ENCODE results near the gene SLC35F4.

The SLC35F4 gene

DNA sequence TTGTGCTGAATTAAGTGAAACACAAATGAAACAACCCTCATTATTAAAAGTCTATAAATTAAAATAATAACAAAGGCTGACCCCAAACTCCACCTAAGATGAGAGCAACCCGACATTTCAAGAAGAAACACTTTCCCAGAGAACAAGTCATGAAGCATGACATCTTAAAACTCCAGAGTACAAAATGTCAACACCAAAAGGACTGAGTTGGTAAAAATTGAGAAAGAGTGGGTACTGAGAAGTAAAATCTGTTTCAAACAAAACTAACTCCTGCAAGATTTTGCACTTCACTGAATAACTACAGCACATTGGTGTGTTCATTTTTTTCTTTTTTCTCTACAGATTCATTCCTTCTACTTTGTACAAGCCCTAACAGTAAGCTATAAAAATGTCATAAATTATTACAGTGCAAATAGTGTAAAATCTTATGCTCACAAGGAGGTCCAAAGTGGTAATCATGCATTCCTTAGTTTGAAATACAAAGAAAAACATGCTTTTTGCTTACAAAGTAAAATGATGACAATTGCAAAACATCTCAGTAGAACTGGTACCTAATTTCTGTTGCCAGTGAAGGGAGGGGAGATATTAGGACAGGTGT, 31.8 kb downstream of the SLC35F4 start:
- TF ChIP-seq FOXM1 (IDR thresholded peaks at IDR 0.05; ENCODE audit: borderline replicate concordance, low read depth) (no peak), CEBPB (IDR thresholded peaks at IDR 0.05) (no peak), TEAD4 (IDR thresholded peaks at IDR 0.05) (no peak), NFIC (IDR thresholded peaks at IDR 0.05) (no peak), TAF1 (IDR thresholded peaks at IDR 0.05; ENCODE audit: low read depth) (no peak), EGR1 (IDR thresholded peaks at IDR 0.05) (no peak), ZBTB7A (IDR thresholded peaks at IDR 0.05; ENCODE audit: low read depth) (no peak), YY1 (IDR thresholded peaks at IDR 0.05; ENCODE audit: low read depth) (no peak), TCF12 (IDR thresholded peaks at IDR 0.05; ENCODE audit: low read depth) (no peak), EP300 (IDR thresholded peaks at IDR 0.05; ENCODE audit: borderline replicate concordance) (no peak), CREB1 (IDR thresholded peaks at IDR 0.05; ENCODE audit: low read depth) (no peak), RAD21 (IDR thresholded peaks at IDR 0.05; ENCODE audit: low read depth) (no peak)
- TF ChIP-seq, protein P1, sequence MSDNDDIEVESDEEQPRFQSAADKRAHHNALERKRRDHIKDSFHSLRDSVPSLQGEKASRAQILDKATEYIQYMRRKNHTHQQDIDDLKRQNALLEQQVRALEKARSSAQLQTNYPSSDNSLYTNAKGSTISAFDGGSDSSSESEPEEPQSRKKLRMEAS (IDR thresholded peaks at IDR 0.05), result no peak
- TF ChIP-seq, protein P2, sequence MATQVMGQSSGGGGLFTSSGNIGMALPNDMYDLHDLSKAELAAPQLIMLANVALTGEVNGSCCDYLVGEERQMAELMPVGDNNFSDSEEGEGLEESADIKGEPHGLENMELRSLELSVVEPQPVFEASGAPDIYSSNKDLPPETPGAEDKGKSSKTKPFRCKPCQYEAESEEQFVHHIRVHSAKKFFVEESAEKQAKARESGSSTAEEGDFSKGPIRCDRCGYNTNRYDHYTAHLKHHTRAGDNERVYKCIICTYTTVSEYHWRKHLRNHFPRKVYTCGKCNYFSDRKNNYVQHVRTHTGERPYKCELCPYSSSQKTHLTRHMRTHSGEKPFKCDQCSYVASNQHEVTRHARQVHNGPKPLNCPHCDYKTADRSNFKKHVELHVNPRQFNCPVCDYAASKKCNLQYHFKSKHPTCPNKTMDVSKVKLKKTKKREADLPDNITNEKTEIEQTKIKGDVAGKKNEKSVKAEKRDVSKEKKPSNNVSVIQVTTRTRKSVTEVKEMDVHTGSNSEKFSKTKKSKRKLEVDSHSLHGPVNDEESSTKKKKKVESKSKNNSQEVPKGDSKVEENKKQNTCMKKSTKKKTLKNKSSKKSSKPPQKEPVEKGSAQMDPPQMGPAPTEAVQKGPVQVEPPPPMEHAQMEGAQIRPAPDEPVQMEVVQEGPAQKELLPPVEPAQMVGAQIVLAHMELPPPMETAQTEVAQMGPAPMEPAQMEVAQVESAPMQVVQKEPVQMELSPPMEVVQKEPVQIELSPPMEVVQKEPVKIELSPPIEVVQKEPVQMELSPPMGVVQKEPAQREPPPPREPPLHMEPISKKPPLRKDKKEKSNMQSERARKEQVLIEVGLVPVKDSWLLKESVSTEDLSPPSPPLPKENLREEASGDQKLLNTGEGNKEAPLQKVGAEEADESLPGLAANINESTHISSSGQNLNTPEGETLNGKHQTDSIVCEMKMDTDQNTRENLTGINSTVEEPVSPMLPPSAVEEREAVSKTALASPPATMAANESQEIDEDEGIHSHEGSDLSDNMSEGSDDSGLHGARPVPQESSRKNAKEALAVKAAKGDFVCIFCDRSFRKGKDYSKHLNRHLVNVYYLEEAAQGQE (IDR thresholded peaks at IDR 0.05; ENCODE audit: low read depth), result no peak
- TF ChIP-seq, protein P3, sequence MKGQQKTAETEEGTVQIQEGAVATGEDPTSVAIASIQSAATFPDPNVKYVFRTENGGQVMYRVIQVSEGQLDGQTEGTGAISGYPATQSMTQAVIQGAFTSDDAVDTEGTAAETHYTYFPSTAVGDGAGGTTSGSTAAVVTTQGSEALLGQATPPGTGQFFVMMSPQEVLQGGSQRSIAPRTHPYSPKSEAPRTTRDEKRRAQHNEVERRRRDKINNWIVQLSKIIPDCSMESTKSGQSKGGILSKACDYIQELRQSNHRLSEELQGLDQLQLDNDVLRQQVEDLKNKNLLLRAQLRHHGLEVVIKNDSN (IDR thresholded peaks at IDR 0.05), result no peak

DNA sequence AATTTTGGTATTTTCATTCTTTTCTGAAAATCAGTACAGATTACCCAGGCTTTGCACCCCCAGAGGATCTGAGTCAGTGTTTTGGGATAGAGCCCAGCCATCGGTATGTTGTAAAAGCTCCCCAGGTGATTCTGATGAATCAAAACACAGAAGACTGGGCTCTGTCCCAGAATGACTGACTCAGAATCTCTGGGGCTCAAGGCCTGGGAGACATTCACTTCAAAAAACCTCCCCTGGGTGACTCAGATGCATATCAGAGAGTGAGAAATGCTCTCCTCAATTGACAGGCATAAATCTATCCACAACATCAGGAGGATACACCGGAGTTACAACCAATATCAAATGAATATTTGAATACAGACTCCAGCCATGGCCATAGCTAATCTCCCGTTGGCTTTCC, 32.6 kb downstream of the SLC35F4 start:
- TF ChIP-seq NFIC (IDR thresholded peaks at IDR 0.05) (no peak), EP300 (IDR thresholded peaks at IDR 0.05; ENCODE audit: borderline replicate concordance) (no peak), CEBPB (IDR thresholded peaks at IDR 0.05) (no peak), CREB1 (IDR thresholded peaks at IDR 0.05; ENCODE audit: low read depth) (no peak), YY1 (IDR thresholded peaks at IDR 0.05; ENCODE audit: low read depth) (no peak), EGR1 (IDR thresholded peaks at IDR 0.05) (no peak), TAF1 (IDR thresholded peaks at IDR 0.05; ENCODE audit: low read depth) (no peak), RAD21 (IDR thresholded peaks at IDR 0.05; ENCODE audit: low read depth) (no peak), ZBTB7A (IDR thresholded peaks at IDR 0.05; ENCODE audit: low read depth) (no peak), FOXM1 (IDR thresholded peaks at IDR 0.05; ENCODE audit: borderline replicate concordance, low read depth) (no peak)
- TF ChIP-seq, protein P1 (IDR thresholded peaks at IDR 0.05), result no peak
- TF ChIP-seq, protein P3 (IDR thresholded peaks at IDR 0.05), result no peak

DNA sequence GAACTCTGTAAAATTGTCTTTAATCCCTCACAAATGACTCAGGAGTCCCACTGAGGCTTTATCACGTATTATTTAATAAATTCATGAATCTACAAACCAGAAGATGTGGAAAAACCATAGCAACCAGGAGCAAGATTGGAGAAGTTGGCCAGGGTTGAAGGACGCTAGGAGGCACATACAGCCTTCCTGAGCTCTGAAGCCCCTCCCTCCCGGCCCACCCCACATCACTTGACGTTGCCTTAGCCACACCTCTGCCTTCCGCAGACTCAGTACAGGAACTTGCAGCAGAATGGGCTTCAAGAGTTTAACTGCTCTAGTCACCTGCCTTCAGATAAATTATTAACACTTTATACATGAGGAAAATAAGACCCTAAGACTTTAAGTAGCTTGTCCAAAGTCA, 33.9 kb downstream of the SLC35F4 start:
- TF ChIP-seq ZBTB7A (IDR thresholded peaks at IDR 0.05; ENCODE audit: low read depth), result no peak
- TF ChIP-seq CREB1 (IDR thresholded peaks at IDR 0.05; ENCODE audit: low read depth), result no peak
- no peak for TF ChIP-seq YY1 (IDR thresholded peaks at IDR 0.05; ENCODE audit: low read depth)
- no peak for TF ChIP-seq TAF1 (IDR thresholded peaks at IDR 0.05; ENCODE audit: low read depth)
- no peak for TF ChIP-seq RAD21 (IDR thresholded peaks at IDR 0.05; ENCODE audit: low read depth)
- TF ChIP-seq, protein P2 (IDR thresholded peaks at IDR 0.05; ENCODE audit: low read depth), result no peak
- TF ChIP-seq TCF12 (IDR thresholded peaks at IDR 0.05; ENCODE audit: low read depth), result no peak
- TF ChIP-seq NFIC (IDR thresholded peaks at IDR 0.05), result no peak
- TF ChIP-seq, protein P3 (IDR thresholded peaks at IDR 0.05), result no peak
- TF ChIP-seq FOXM1 (IDR thresholded peaks at IDR 0.05; ENCODE audit: borderline replicate concordance, low read depth), result no peak
- no peak for TF ChIP-seq EP300 (IDR thresholded peaks at IDR 0.05; ENCODE audit: borderline replicate concordance)
- TF ChIP-seq TEAD4 (IDR thresholded peaks at IDR 0.05), result no peak
- TF ChIP-seq, protein P1 (IDR thresholded peaks at IDR 0.05), result no peak
- TF ChIP-seq EGR1 (IDR thresholded peaks at IDR 0.05), result no peak
- no peak for TF ChIP-seq CEBPB (IDR thresholded peaks at IDR 0.05)

DNA sequence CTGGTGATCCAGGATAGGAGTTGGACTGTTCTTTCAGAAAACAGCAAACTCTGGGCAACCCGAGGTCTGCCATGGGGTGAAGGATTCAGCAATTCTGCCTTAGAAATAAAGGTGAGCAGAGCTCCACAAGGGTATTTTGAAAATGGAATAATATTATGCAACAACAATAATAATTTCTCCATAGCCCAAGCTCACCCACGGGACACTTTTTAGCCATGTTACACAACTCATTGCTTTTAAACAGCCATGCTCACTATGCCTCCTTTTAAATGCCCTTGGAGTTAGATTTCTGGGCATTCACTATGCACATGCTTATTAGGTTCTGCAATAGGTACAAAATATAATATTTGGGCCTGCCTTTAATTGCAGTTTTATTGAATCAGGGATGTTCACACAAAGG, 37.2 kb downstream of the SLC35F4 start:
- TF ChIP-seq, protein P2 (IDR thresholded peaks at IDR 0.05; ENCODE audit: low read depth), result no peak
- TF ChIP-seq RAD21 (IDR thresholded peaks at IDR 0.05; ENCODE audit: low read depth) (no peak), TAF1 (IDR thresholded peaks at IDR 0.05; ENCODE audit: low read depth) (no peak), YY1 (IDR thresholded peaks at IDR 0.05; ENCODE audit: low read depth) (no peak), NFIC (IDR thresholded peaks at IDR 0.05) (no peak), TEAD4 (IDR thresholded peaks at IDR 0.05) (no peak), CREB1 (IDR thresholded peaks at IDR 0.05; ENCODE audit: low read depth) (no peak), EGR1 (IDR thresholded peaks at IDR 0.05) (no peak), EP300 (IDR thresholded peaks at IDR 0.05; ENCODE audit: borderline replicate concordance) (no peak), FOXM1 (IDR thresholded peaks at IDR 0.05; ENCODE audit: borderline replicate concordance, low read depth) (no peak), ZBTB7A (IDR thresholded peaks at IDR 0.05; ENCODE audit: low read depth) (no peak)
- TF ChIP-seq, protein P3 (IDR thresholded peaks at IDR 0.05), result no peak
- TF ChIP-seq, protein P1 (IDR thresholded peaks at IDR 0.05), result no peak

Measured in Ishikawa (cell line).